ENCODE results near the gene ZNF800. TPM values are rescaled to one million over a fixed set of nuclear protein-coding genes. Genes with fewer than 3 reads are reported as not detected.

ZNF800 gene
- total RNA-seq, 1 experiment from 2014 or later: 36.5 TPM

GRCh38 chr7:127347567-127348246 is 44.8 kb downstream of the ZNF800 start:
- intact Hi-C loops (cut with micrococcal nuclease; ENCODE audit: unreplicated experiment): loop anchor here (2.0 kb wide), 1 partner anchor 167 kb away; no protein-coding TSS in a partner anchor
- Mint-ChIP-seq H3K27me3 (ENCODE audit: unreplicated experiment) (peaks cover 14% of the 10 kb centered on the region), H3K36me3 (ENCODE audit: insufficient read depth, unreplicated experiment) (peaks cover 17% of the 10 kb centered on the region), H3K4me3 (ENCODE audit: low read depth, unreplicated experiment) (peak overlapping the region; percentile 58), H3K9me3 (ENCODE audit: low read depth, unreplicated experiment) (no peaks in the 10 kb centered on the region), H3K4me1 (ENCODE audit: low read depth, unreplicated experiment) (no peaks in the 10 kb centered on the region), H3K27ac (ENCODE audit: unreplicated experiment) (peak overlapping the region; percentile 71)
- DNase-seq: peak; percentile 79
- TF ChIP-seq, protein P1, sequence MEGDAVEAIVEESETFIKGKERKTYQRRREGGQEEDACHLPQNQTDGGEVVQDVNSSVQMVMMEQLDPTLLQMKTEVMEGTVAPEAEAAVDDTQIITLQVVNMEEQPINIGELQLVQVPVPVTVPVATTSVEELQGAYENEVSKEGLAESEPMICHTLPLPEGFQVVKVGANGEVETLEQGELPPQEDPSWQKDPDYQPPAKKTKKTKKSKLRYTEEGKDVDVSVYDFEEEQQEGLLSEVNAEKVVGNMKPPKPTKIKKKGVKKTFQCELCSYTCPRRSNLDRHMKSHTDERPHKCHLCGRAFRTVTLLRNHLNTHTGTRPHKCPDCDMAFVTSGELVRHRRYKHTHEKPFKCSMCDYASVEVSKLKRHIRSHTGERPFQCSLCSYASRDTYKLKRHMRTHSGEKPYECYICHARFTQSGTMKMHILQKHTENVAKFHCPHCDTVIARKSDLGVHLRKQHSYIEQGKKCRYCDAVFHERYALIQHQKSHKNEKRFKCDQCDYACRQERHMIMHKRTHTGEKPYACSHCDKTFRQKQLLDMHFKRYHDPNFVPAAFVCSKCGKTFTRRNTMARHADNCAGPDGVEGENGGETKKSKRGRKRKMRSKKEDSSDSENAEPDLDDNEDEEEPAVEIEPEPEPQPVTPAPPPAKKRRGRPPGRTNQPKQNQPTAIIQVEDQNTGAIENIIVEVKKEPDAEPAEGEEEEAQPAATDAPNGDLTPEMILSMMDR (IDR thresholded peaks at IDR 0.05; ENCODE audit: unreplicated experiment): peak; percentile 59
- BruUV-seq (replicated peaks): no TSS peak
- CTCF ChIA-PET: interaction anchor here (0.6 to 1.4 kb wide), 3 partner anchors 9 to 167 kb away, joined by 3 to 12 read pairs (median 4); no protein-coding TSS in a partner anchor

DNA sequence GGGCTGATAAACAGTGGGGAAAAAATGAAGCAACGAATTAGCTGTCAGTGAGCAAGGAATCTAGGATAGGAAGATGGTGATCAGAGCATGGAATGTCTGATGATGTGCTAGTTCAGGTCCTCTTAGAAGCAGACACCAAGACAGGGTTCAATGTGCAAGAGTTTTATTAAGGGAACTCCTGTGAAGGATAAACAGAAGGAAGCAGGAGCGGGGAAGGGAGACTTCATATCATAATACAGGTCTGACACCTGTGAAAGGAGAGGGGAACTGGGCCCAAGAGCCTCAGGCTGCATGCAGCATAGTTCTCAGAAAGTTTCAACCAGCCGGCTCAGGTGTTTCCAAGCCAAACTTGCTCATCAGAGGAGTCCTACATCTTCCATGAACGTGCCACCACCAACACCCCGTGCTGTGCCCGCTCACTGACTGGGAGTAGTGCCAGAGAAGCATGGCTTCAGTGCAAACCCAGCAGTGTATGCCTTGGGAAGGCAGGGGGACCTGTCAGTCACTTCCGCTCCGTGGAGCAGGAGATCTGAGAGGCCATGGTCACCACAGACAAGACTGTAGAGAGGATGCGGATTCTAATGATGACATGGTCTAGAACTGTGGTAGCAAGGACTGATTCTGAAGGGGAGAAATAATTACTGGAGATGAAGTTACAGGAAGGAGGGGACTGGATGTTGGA is 45.8 kb downstream of the ZNF800 start:
- TF ChIP-seq, protein P1 (IDR thresholded peaks at IDR 0.05; ENCODE audit: unreplicated experiment): no peak
- Mint-ChIP-seq H3K36me3 (ENCODE audit: insufficient read depth, unreplicated experiment) (peaks cover 17% of the 10 kb centered on the region), H3K9me3 (ENCODE audit: low read depth, unreplicated experiment) (no peaks in the 10 kb centered on the region), H3K4me1 (ENCODE audit: low read depth, unreplicated experiment) (no peaks in the 10 kb centered on the region), H3K4me3 (ENCODE audit: low read depth, unreplicated experiment) (peak overlapping the region; percentile 58), H3K27ac (ENCODE audit: unreplicated experiment) (peak overlapping the region; percentile 71), H3K27me3 (ENCODE audit: unreplicated experiment) (peaks cover 14% of the 10 kb centered on the region)
- no TSS peak for BruUV-seq (replicated peaks)
- CTCF ChIA-PET: no interaction called here
- DNase-seq: no peak
- intact Hi-C loops (cut with micrococcal nuclease; ENCODE audit: unreplicated experiment): loop anchor here (2.0 kb wide), 1 partner anchor 168 kb away; no protein-coding TSS in a partner anchor

DNA sequence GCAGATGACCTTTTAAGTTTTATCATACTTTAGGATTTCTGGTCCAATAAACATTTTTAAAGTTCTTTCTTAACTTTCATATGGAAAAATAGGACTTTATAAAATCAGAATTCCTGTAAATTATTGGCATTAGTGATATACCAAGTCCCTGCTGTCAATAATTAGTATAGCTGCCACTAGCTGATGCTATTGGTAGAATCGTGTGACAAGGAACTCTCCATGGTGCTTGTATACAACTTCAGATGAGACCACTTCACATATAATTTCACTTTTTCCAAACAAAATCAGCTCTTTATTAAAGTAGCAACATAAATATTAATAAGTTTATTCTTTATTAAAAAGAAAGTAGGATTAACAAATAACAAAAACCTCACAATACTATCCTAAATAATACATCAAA is 49.9 kb downstream of the ZNF800 start:
- Mint-ChIP-seq H3K4me1 (ENCODE audit: low read depth, unreplicated experiment) (no peaks in the 10 kb centered on the region), H3K36me3 (ENCODE audit: insufficient read depth, unreplicated experiment) (peaks cover 17% of the 10 kb centered on the region), H3K27me3 (ENCODE audit: unreplicated experiment) (peaks cover 36% of the 10 kb centered on the region), H3K4me3 (ENCODE audit: low read depth, unreplicated experiment) (no peak overlapping the region), H3K27ac (ENCODE audit: unreplicated experiment) (no peak overlapping the region), H3K9me3 (ENCODE audit: low read depth, unreplicated experiment) (no peaks in the 10 kb centered on the region)
- no peak for DNase-seq
- no TSS peak for BruUV-seq (replicated peaks)
- CTCF ChIA-PET: no interaction called here
- TF ChIP-seq, protein P1 (IDR thresholded peaks at IDR 0.05; ENCODE audit: unreplicated experiment): no peak
- intact Hi-C loops (cut with micrococcal nuclease; ENCODE audit: unreplicated experiment): no loop called here

GRCh38 chr7:127338122-127338521 is 54.4 kb downstream of the ZNF800 start:
- BruUV-seq (replicated peaks): no TSS peak
- TF ChIP-seq, protein P1 (IDR thresholded peaks at IDR 0.05; ENCODE audit: unreplicated experiment): no peak
- H3K9me3 Mint-ChIP-seq (ENCODE audit: low read depth, unreplicated experiment): no peaks in the 10 kb centered on the region
- H3K4me3 Mint-ChIP-seq (ENCODE audit: low read depth, unreplicated experiment): no peak overlapping the region
- H3K4me1 Mint-ChIP-seq (ENCODE audit: low read depth, unreplicated experiment): no peaks in the 10 kb centered on the region
- peaks cover 55% of the 10 kb centered on the region for H3K27me3 Mint-ChIP-seq (ENCODE audit: unreplicated experiment)
- CTCF ChIA-PET: interaction anchor here (1.3 kb wide), 1 partner anchor 10 kb away, joined by 4 read pairs; no protein-coding TSS in a partner anchor
- no peak overlapping the region for H3K27ac Mint-ChIP-seq (ENCODE audit: unreplicated experiment)
- DNase-seq: no peak
- intact Hi-C loops (cut with micrococcal nuclease; ENCODE audit: unreplicated experiment): no loop called here
- no peaks in the 10 kb centered on the region for H3K36me3 Mint-ChIP-seq (ENCODE audit: insufficient read depth, unreplicated experiment)
